ENCODE results near the gene MBNL2. TPM values are rescaled to one million over a fixed set of nuclear protein-coding genes. Genes with fewer than 3 reads are reported as not detected.

The MBNL2 gene
- total RNA-seq, 2 experiments from 2014 or later = 18.0 to 18.8 TPM

- Mint-ChIP-seq H3K4me3 (no peak overlapping the region), H3K36me3 (ENCODE audit: low read depth) (peaks cover 6% of the 10 kb centered on the region), H3K27ac (no peak overlapping the region), H3K27me3 (no peaks in the 10 kb centered on the region), H3K9me3 (no peaks in the 10 kb centered on the region), H3K4me1 (no peaks in the 10 kb centered on the region)
- CTCF ChIA-PET = interaction anchor here (6.2 kb wide), 1 partner anchor 243 kb away, joined by 36 read pairs; no protein-coding TSS in a partner anchor
- no peak for DNase-seq
- POLR2A ChIA-PET = no interaction called here
These were observed 130.7 kb downstream of the MBNL2 start for GRCh38 chr13:97352815-97353214.

GRCh38 chr13:97353927-97354675, 132.0 kb downstream of the MBNL2 start:
- no peaks in the 10 kb centered on the region for H3K4me1 Mint-ChIP-seq
- H3K9me3 Mint-ChIP-seq = no peaks in the 10 kb centered on the region
- no peak overlapping the region for H3K4me3 Mint-ChIP-seq
- H3K36me3 Mint-ChIP-seq (ENCODE audit: low read depth) = peaks cover 10% of the 10 kb centered on the region
- POLR2A ChIA-PET = interaction anchor here (1.6 kb wide), 1 partner anchor 80 kb away, joined by 4 read pairs; the partner anchor contains the start of gene RAP2A
- no peak overlapping the region for H3K27ac Mint-ChIP-seq
- CTCF ChIA-PET = interaction anchor here (0.6 to 6.2 kb wide), 4 partner anchors 42 to 474 kb away, joined by 4 to 36 read pairs (median 4); no protein-coding TSS in a partner anchor
- DNase-seq = no peak
- H3K27me3 Mint-ChIP-seq = no peaks in the 10 kb centered on the region

GRCh38 chr13:97354808-97355207, 132.7 kb downstream of the MBNL2 start:
- POLR2A ChIA-PET = interaction anchor here (1.6 kb wide), 1 partner anchor 79 kb away, joined by 4 read pairs; the partner anchor contains the start of gene RAP2A
- CTCF ChIA-PET = interaction anchor here (6.2 kb wide), 1 partner anchor 245 kb away, joined by 36 read pairs; no protein-coding TSS in a partner anchor
- Mint-ChIP-seq H3K27ac (no peak overlapping the region), H3K27me3 (no peaks in the 10 kb centered on the region), H3K9me3 (no peaks in the 10 kb centered on the region), H3K36me3 (ENCODE audit: low read depth) (peaks cover 10% of the 10 kb centered on the region), H3K4me3 (no peak overlapping the region), H3K4me1 (no peaks in the 10 kb centered on the region)
- no peak for DNase-seq

GRCh38 chr13:97356592-97356991, 134.5 kb downstream of the MBNL2 start:
- Mint-ChIP-seq H3K27me3 (no peaks in the 10 kb centered on the region), H3K9me3 (no peaks in the 10 kb centered on the region), H3K36me3 (ENCODE audit: low read depth) (peaks cover 4% of the 10 kb centered on the region), H3K4me1 (no peaks in the 10 kb centered on the region), H3K27ac (no peak overlapping the region), H3K4me3 (no peak overlapping the region)
- no peak for DNase-seq
- CTCF ChIA-PET = interaction anchor here (1.5 to 6.2 kb wide), 4 partner anchors 10 to 247 kb away, joined by 3 to 130 read pairs (median 20); no protein-coding TSS in a partner anchor
- POLR2A ChIA-PET = no interaction called here

GRCh38 chr13:97359181-97360057, 137.3 kb downstream of the MBNL2 start:
- ChIA-PET CTCF (interaction anchor here (0.7 to 5.2 kb wide), 12 partner anchors 9 to 341 kb away, joined by 3 to 130 read pairs (median 4); partner anchors contain the start of gene MBNL2), POLR2A (interaction anchor here (1.3 kb wide), 1 partner anchor 249 kb away, joined by 3 read pairs; no protein-coding TSS in a partner anchor)
- Mint-ChIP-seq H3K27ac (no peak overlapping the region), H3K9me3 (no peaks in the 10 kb centered on the region), H3K27me3 (no peaks in the 10 kb centered on the region), H3K36me3 (ENCODE audit: low read depth) (peaks cover 12% of the 10 kb centered on the region), H3K4me1 (no peaks in the 10 kb centered on the region), H3K4me3 (no peak overlapping the region)
- DNase-seq = peak; percentile 50

GRCh38 chr13:97360610-97361009, 138.5 kb downstream of the MBNL2 start:
- no peak for DNase-seq
- no peak overlapping the region for H3K27ac Mint-ChIP-seq
- H3K27me3 Mint-ChIP-seq = no peaks in the 10 kb centered on the region
- H3K4me3 Mint-ChIP-seq = no peak overlapping the region
- H3K9me3 Mint-ChIP-seq = no peaks in the 10 kb centered on the region
- H3K4me1 Mint-ChIP-seq = no peaks in the 10 kb centered on the region
- ChIA-PET POLR2A (no interaction called here), CTCF (interaction anchor here (1.0 to 5.2 kb wide), 4 partner anchors 73 to 343 kb away, joined by 3 to 130 read pairs (median 5); no protein-coding TSS in a partner anchor)
- H3K36me3 Mint-ChIP-seq (ENCODE audit: low read depth) = peaks cover 12% of the 10 kb centered on the region

GRCh38 chr13:97364031-97364430, 141.9 kb downstream of the MBNL2 start:
- no peaks in the 10 kb centered on the region for H3K9me3 Mint-ChIP-seq
- no peak overlapping the region for H3K27ac Mint-ChIP-seq
- peaks cover 9% of the 10 kb centered on the region for H3K4me1 Mint-ChIP-seq
- DNase-seq = no peak
- no peaks in the 10 kb centered on the region for H3K27me3 Mint-ChIP-seq
- no peak overlapping the region for H3K4me3 Mint-ChIP-seq
- ChIA-PET POLR2A (no interaction called here), CTCF (interaction anchor here (2.4 kb wide), 1 partner anchor 254 kb away, joined by 12 read pairs; no protein-coding TSS in a partner anchor)
- H3K36me3 Mint-ChIP-seq (ENCODE audit: low read depth) = peaks cover 8% of the 10 kb centered on the region

GRCh38 chr13:97364827-97365226, 142.7 kb downstream of the MBNL2 start:
- H3K9me3 Mint-ChIP-seq = no peaks in the 10 kb centered on the region
- ChIA-PET POLR2A (no interaction called here), CTCF (interaction anchor here (1.4 to 1.8 kb wide), 2 partner anchors 253 to 255 kb away, joined by 4 to 10 read pairs; no protein-coding TSS in a partner anchor)
- peaks cover 8% of the 10 kb centered on the region for H3K36me3 Mint-ChIP-seq (ENCODE audit: low read depth)
- no peaks in the 10 kb centered on the region for H3K27me3 Mint-ChIP-seq
- H3K4me1 Mint-ChIP-seq = peaks cover 14% of the 10 kb centered on the region
- H3K4me3 Mint-ChIP-seq = no peak overlapping the region
- no peak overlapping the region for H3K27ac Mint-ChIP-seq
- DNase-seq = no peak

GRCh38 chr13:97366172-97366688, 144.1 kb downstream of the MBNL2 start:
- Mint-ChIP-seq H3K9me3 (no peaks in the 10 kb centered on the region), H3K27ac (no peak overlapping the region), H3K36me3 (ENCODE audit: low read depth) (peaks cover 9% of the 10 kb centered on the region), H3K4me3 (no peak overlapping the region), H3K4me1 (peaks cover 15% of the 10 kb centered on the region), H3K27me3 (no peaks in the 10 kb centered on the region)
- ChIA-PET CTCF (interaction anchor here (1.1 to 1.8 kb wide), 3 partner anchors 254 to 258 kb away, joined by 3 to 10 read pairs (median 4); no protein-coding TSS in a partner anchor), POLR2A (no interaction called here)
- DNase-seq = no peak

GRCh38 chr13:97367016-97367822, 145.1 kb downstream of the MBNL2 start:
- Mint-ChIP-seq H3K27me3 (no peaks in the 10 kb centered on the region), H3K4me1 (peaks cover 18% of the 10 kb centered on the region), H3K4me3 (no peak overlapping the region), H3K36me3 (ENCODE audit: low read depth) (peaks cover 10% of the 10 kb centered on the region), H3K9me3 (no peaks in the 10 kb centered on the region), H3K27ac (no peak overlapping the region)
- ChIA-PET POLR2A (interaction anchor here (3.6 kb wide), 1 partner anchor 67 kb away, joined by 31 read pairs; the partner anchor contains the start of gene RAP2A), CTCF (interaction anchor here (1.1 to 1.7 kb wide), 4 partner anchors 8 to 259 kb away, joined by 3 to 6 read pairs (median 6); no protein-coding TSS in a partner anchor)
- DNase-seq = no peak

- Mint-ChIP-seq H3K27me3 (no peaks in the 10 kb centered on the region), H3K4me1 (peaks cover 18% of the 10 kb centered on the region), H3K36me3 (ENCODE audit: low read depth) (peaks cover 4% of the 10 kb centered on the region), H3K9me3 (no peaks in the 10 kb centered on the region), H3K27ac (peak overlapping the region; percentile 64), H3K4me3 (peak overlapping the region; percentile 73)
- no peak for DNase-seq
- ChIA-PET POLR2A (interaction anchor here (0.9 to 3.6 kb wide), 5 partner anchors 65 to 266 kb away, joined by 3 to 31 read pairs (median 3); partner anchors contain the start of gene RAP2A), CTCF (interaction anchor here (0.6 to 3.0 kb wide), 9 partner anchors 10 to 1989 kb away, joined by 3 to 15 read pairs (median 4); no protein-coding TSS in a partner anchor)
These were observed 147.2 kb downstream of the MBNL2 start for GRCh38 chr13:97369261-97369893.

Measured in activated CD4-positive, alpha-beta memory T cell treated with anti-CD3 and anti-CD28 coated beads, Interleukin-2, amount 10 ng/mL, durations not matched to agents 7 days and 5 days (primary cell).